Measurements from ENCODE around the gene PDE4D. TPM values are rescaled to one million over a fixed set of nuclear protein-coding genes. Genes with fewer than 3 reads are reported as not detected.

The PDE4D gene
- total and polyA plus RNA-seq, 10 of the 15 experiments (the other 5 are each of a cell fraction or from before 2014, with no cell fraction given): 0.87 to 4.1 (median 2.2) TPM

DNA sequence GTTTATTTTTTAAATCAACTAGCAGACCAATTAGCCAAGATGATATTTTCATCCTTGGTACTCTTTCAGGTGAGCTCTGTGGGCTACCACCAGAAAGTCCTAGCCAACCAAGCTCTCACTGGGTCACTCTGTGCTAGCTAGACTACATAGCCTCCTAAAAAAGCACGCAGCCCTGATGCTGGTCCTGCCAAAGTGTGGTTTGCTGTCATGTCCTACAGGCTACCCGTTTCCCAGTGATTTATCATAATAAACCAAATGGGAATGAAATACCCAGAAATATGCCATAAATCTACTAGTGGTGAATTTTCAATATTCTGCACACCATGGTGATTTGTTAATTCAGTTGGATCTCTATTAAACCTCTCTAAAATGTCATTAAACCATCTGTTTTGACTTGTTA, 829.2 kb downstream of the PDE4D start:
- Histone ChIP-seq H3K9ac (ENCODE audit: control insufficient read depth, insufficient read depth, low read length) (no peak overlapping the region), H3K27me3 (replicated peaks in 1 of 2; ENCODE audit: control insufficient read depth in 2 of 2, insufficient read depth in 2 of 2, low read length in 1 of 2) (no peaks in the 10 kb centered on the region), H3K9me3 (replicated peaks; ENCODE audit: control insufficient read depth, insufficient read depth, low read length) (no peaks in the 10 kb centered on the region), H3K4me2 (ENCODE audit: control insufficient read depth, insufficient read depth) (no peak overlapping the region), H2AFZ (ENCODE audit: control insufficient read depth, low read depth, low read length) (no peak overlapping the region), H3K4me3 (no peak overlapping the region), H3K4me1 (ENCODE audit: control insufficient read depth, insufficient read depth, low read length) (no peaks in the 10 kb centered on the region), H3K79me2 (ENCODE audit: control insufficient read depth, insufficient read depth, low read length) (no peaks in the 10 kb centered on the region), H3K27ac (ENCODE audit: control insufficient read depth, insufficient read depth) (no peak overlapping the region), H4K20me1 (ENCODE audit: control insufficient read depth, insufficient read depth) (no peaks in the 10 kb centered on the region), H3K36me3 (ENCODE audit: control insufficient read depth in 2 of 2, insufficient read depth in 2 of 2, low read length in 1 of 2) (no peaks in the 10 kb centered on the region)
- in situ Hi-C loops (cut with MboI): no loop called here
- 30% methylated on average over 2 of the region's 2 CpGs for WGBS (ENCODE audit: insufficient coverage, insufficient replicate concordance, low lambda C conversion rate, missing lambda C conversion rate)
- SMC1A ChIA-PET (ENCODE audit: uncharacterized antibody, unreplicated experiment): no interaction called here
- TF ChIP-seq ETV6 (conservative IDR thresholded peaks at IDR 0.05 in 1 of 2, IDR thresholded peaks at IDR 0.05 in 1 of 2; ENCODE audit: borderline replicate concordance in 1 of 2, low read depth in 1 of 2) (no peak), NR2C2 (IDR thresholded peaks at IDR 0.05; ENCODE audit: borderline replicate concordance, control insufficient read depth, insufficient read length, low read depth) (no peak), ESRRA (IDR thresholded peaks at IDR 0.05; ENCODE audit: low read length) (no peak), CREB1 (IDR thresholded peaks at IDR 0.05; ENCODE audit: low read depth) (no peak), ZNF24 (IDR thresholded peaks at IDR 0.05) (no peak), TCF3 (IDR thresholded peaks at IDR 0.05; ENCODE audit: borderline replicate concordance, insufficient read depth, low read depth, low read length) (no peak), SIX5 (IDR thresholded peaks at IDR 0.05; ENCODE audit: low read depth, low read length, severe bottlenecking) (no peak), RAD51 (IDR thresholded peaks at IDR 0.05) (no peak), IKZF2 (IDR thresholded peaks at IDR 0.05) (no peak), PAX5 (IDR thresholded peaks at IDR 0.05; ENCODE audit: borderline replicate concordance, low read depth, low read length) (no peak)
- no TSS peak for BruUV-seq (replicated peaks)
- POLR2A ChIA-PET: no interaction called here
- no peak for DNase-seq (ENCODE audit: low read depth, low spot score)
- FAIRE-seq: no peak
- intact Hi-C loops (cut with micrococcal nuclease; ENCODE audit: unreplicated experiment): no loop called here
- RAD21 ChIA-PET (ENCODE audit: unreplicated experiment): no interaction called here
- CTCF ChIA-PET: no interaction called here
- no peak for ATAC-seq

Measured in GM12878 (cell line).